GM18526 (cell line): Measurements from ENCODE around the gene CEP55.

ENCODE experiments used
- POLR2A ChIP-seq: IDR thresholded peaks from 3 replicates; pipeline ENCODE4 v1.6.1; 2011; ENCODE audit not compliant: insufficient read length; ENCODE audit errors: extremely low read depth

The CEP55 gene

GRCh38 chr10:93567277-93568104 is 71.1 kb downstream of the CEP55 start:
- no peak for TF ChIP-seq POLR2A

GRCh38 chr10:93568105-93568390 is 71.6 kb downstream of the CEP55 start:
- no peak for TF ChIP-seq POLR2A

DNA sequence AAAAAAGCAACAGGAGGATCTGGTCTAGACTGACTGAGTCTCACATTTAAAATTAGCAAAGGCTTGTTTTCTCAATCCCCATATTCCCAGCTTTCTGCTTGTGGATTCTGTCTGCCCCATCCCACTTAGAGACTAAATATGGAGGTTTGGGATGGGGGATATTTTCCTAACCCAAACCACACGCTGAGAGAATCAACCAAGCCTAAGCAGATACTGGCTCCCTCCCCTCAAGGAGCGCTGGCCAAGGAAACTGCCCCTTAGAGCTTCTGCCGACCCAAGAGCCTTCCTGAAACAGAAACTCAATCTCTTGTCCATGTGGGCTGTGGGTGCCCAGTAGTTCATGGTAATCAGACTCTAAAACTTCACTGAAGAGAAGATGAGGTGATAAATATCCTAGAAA is 74.0 kb downstream of the CEP55 start:
- TF ChIP-seq POLR2A = no peak

DNA sequence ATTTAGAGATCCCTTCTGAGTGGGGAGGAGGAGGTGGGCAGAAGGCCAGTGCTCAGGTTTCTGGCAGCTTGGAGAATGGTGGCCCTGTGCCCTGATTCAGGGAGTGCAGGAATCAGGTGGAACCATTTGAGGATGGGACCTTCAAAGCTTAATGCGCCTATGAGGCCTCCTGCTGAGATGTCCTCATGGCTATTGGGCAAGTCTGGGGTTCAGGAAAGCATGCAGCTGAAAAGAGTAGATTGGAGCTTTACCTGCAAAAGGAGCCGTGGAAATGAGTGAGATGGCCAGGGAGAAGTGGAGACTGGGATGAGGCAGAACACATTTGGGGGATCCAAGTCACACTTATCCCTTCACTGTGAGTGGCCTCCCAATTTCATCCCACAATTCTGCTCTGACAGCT is 76.2 kb downstream of the CEP55 start:
- TF ChIP-seq POLR2A = no peak

- no peak for TF ChIP-seq POLR2A
Observed at GRCh38 chr10:93573051-93573909, 76.9 kb downstream of the CEP55 start.

GRCh38 chr10:93573924-93574323 is 77.5 kb downstream of the CEP55 start:
- TF ChIP-seq POLR2A = no peak

- TF ChIP-seq POLR2A = no peak
Observed at GRCh38 chr10:93576888-93577287, 80.5 kb downstream of the CEP55 start.

DNA sequence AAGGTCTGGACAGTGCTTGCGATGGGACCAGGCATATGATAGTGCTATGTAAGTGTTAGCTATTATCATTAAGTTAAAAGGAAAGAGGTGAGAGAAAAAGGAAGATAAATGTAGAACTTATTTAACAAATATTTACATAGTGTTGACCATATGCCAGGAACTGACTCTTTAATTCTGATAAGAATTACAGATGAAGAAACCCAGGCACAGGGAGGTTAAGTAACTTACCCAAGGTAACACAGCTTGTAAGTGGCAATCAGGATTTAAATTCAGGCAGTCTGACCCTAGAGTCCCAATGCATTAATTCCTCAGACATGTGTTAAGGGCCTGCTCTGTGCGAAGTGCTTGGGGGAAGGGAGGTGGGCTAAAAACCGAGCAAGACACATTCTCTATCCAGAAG is 81.2 kb downstream of the CEP55 start:
- TF ChIP-seq POLR2A = no peak
